GM18868 (cell line): ENCODE data around the gene RCOR2.
"Not testable (repeated sequence)": the region's sequence is repeated elsewhere in the genome, so short reads cannot be mapped to it uniquely, and the experiment has no call there.

Experiments used
- ATAC-seq: cut with Tn5 transposase; IDR thresholded peaks from one replicate; pipeline ENCODE4 v1.9.1; 2021; ENCODE audit warnings: mild to moderate bottlenecking, moderate library complexity; ENCODE audit not compliant: unreplicated experiment

Gene RCOR2

GRCh38 chr11:63916837-63917691 is at the start of gene RCOR2:
Gene RCOR2 (minus strand): TSS chr11:63917164. CDS start chr11:63916456, 708 bp downstream.
- ATAC-seq = peak; percentile 45

- ATAC-seq = no peak
These were observed 49.5 kb upstream of the RCOR2 start for GRCh38 chr11:63966444-63966843.

- ATAC-seq = not testable (repeated sequence)
These were observed 46.9 kb upstream of the RCOR2 start for GRCh38 chr11:63963895-63964294.

GRCh38 chr11:63961608-63962412 is 44.8 kb upstream of the RCOR2 start:
- ATAC-seq = no peak

GRCh38 chr11:63958008-63958407 is 41.0 kb upstream of the RCOR2 start:
- ATAC-seq = no peak

- ATAC-seq = no peak
These were observed 35.6 kb upstream of the RCOR2 start for GRCh38 chr11:63952570-63952969.

GRCh38 chr11:63951779-63952536 is 35.0 kb upstream of the RCOR2 start:
- ATAC-seq = no peak

- no peak for ATAC-seq
These were observed 28.7 kb upstream of the RCOR2 start for GRCh38 chr11:63945477-63946163.

- ATAC-seq = no peak
These were observed 28.0 kb upstream of the RCOR2 start for GRCh38 chr11:63944987-63945386.

- no peak for ATAC-seq
These were observed 25.8 kb upstream of the RCOR2 start for GRCh38 chr11:63942803-63943202.

GRCh38 chr11:63941901-63942300 is 24.9 kb upstream of the RCOR2 start:
- no peak for ATAC-seq

- ATAC-seq = no peak
These were observed 23.8 kb upstream of the RCOR2 start for GRCh38 chr11:63940786-63941185.

GRCh38 chr11:63939397-63939891 is 22.5 kb upstream of the RCOR2 start:
- no peak for ATAC-seq

GRCh38 chr11:63938479-63939396 is 21.8 kb upstream of the RCOR2 start, which contains the start of gene NAA40:
Gene NAA40 (plus strand): TSS chr11:63939002. CDS start chr11:63939097, 95 bp downstream.
- peak; percentile 88 for ATAC-seq

- peak; percentile 16 for ATAC-seq
These were observed 20.9 kb upstream of the RCOR2 start for GRCh38 chr11:63937713-63938478.

GRCh38 chr11:63933459-63933858 is 16.5 kb upstream of the RCOR2 start:
- ATAC-seq = no peak

- no peak for ATAC-seq
These were observed 14.9 kb upstream of the RCOR2 start for GRCh38 chr11:63931876-63932275.

GRCh38 chr11:63931045-63931444 is 14.1 kb upstream of the RCOR2 start:
- no peak for ATAC-seq
